GM21390 (cell line): ENCODE data around the gene DNAH12.
"Not testable (repeated sequence)": the region's sequence is repeated elsewhere in the genome, so short reads cannot be mapped to it uniquely, and the experiment has no call there.

Source experiments
- ATAC-seq: cut with Tn5 transposase; IDR thresholded peaks from one replicate; pipeline ENCODE4 v1.9.1; 2021; ENCODE audit not compliant: unreplicated experiment

DNAH12 gene

DNA sequence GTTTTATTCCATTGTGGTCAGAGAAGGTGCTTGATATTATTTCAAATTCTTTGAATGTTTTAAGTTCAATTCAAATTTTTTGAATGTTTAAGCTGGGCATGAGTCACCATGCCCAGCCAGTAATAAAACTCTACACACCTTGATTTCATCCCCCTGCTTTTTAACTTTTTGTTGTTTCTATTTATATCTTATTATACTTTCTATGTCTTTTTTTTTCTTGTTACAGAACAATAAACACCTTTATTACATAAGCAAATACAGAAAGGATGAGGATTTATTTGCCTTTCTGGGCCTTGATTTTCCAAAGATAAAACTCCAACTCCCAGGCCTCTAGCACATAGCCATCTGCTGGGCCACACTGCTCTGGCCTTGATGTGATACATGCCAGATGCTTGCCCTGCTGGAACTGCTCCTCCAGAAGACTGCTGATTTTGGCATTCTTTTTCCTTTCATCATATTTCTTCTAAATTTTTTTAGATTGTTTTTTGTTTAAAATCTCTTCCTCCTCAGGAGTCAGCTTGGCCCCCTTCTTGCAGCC is 14.0 kb downstream of the DNAH12 start:
- no peak for ATAC-seq

DNA sequence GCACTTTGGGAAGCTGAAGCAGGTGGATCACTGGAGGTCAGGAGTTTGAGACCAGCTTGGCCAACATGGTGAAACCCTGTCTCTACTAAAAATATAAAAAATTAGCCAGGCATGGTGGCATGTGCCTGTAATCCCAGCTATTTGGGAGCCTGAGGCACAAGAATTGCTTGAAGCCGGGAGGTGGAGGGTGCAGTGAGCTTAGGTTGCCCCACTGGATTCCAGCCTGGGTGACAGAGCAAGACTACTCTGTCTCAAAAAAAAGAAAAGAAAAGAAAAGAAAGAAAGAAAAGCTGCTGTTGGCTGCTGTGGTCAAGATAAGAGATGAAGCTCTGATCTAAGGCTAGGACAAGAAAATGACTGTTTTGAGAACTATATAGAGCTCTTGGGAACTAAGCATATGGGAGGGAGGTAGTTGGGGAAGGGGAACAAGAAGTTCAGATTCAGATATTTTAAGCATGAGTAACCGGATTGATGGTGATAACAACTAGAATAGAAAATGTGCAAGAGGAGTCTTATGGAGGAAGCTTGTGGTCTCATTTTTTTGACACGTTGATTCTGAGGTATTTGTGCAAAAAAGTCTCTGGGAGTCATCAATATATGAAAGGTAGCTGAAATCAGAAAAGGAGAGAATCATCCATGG is 25.7 kb downstream of the DNAH12 start:
- no peak for ATAC-seq

GRCh38 chr3:57512166-57512565 is 32.0 kb downstream of the DNAH12 start:
- no peak for ATAC-seq

- ATAC-seq: no peak
Observed at GRCh38 chr3:57505901-57506300, 38.2 kb downstream of the DNAH12 start.

- ATAC-seq: no peak
Observed at GRCh38 chr3:57500506-57500905, 43.6 kb downstream of the DNAH12 start.

- ATAC-seq: no peak
Observed at GRCh38 chr3:57497904-57498303, 46.2 kb downstream of the DNAH12 start.

DNA sequence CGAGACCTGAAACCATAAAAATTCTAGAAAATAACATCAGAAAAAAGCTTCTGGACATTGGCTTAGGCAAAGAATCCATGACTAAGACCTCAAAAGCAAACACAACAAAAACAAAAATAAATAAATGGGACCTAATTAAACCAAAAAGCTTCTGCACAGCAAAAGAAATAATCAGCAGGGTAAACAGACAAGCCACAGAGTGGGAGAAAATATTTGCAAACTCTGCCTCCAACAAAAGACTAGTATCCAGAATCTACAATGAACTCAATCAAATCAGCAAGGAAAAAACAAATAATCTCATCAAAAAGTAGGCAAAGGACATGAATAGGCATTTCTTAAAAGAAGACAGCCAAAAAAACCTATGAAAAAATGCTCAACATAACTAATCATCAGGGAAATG is 59.6 kb downstream of the DNAH12 start:
- no peak for ATAC-seq

DNA sequence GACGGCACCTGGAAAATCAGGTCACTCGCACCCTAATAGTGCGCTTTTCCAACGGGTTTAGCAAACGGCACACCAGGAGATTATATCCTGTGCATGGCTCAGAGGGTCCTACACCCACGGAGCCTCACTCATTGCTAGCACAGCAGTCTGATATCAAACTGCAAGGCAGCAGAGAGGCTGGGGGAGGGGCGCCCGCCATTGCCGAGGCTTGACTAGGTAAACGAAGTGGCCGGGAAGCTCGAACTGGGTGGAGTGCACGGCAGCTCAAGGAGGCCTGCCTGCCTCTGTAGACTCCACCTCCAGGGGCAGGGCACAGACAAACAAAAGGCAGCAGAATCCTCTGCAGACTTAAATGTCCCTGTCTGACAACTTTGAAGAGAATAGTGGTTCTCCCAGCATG is 67.0 kb downstream of the DNAH12 start:
- not testable (repeated sequence) for ATAC-seq

DNA sequence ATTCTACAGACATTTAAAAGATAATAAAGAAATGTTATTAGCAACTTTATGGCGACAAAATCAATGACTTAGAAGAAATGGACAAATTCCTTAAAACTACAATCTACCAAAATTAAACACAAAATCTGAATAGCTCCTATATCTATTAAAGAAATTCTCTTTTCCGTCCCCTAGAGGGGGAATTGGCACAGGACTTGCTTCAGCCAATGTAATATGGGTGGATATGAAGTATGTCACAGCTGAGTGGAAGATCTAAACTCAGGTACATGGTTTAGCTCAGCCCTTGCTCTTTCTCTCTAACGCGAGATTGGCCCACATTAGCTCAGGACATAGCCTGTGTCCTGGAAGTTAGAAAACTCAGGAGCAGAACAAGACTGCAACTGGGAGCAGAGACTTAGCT is 79.3 kb downstream of the DNAH12 start:
- ATAC-seq: no peak

DNA sequence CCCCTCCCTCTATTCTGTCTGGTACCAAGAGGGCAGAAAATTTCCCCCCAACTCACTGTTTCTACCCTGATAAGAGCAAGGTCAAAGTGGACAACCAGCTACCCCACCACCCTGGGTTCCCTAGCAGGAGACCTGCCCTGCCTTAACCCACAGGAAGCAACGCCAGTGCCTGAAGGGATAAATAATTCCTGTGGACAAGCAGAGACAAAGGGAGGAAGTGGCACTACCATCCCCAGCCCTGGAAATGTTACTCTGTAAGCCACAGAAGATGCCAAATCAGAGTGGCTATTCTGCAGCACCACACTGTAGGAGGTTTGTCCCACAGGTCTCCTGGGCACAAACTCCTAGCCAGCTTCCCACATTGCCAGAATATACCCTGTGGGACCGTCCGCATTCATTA is 80.1 kb downstream of the DNAH12 start:
- no peak for ATAC-seq

GRCh38 chr3:57451150-57451846 is 92.8 kb downstream of the DNAH12 start:
- ATAC-seq: no peak

DNA sequence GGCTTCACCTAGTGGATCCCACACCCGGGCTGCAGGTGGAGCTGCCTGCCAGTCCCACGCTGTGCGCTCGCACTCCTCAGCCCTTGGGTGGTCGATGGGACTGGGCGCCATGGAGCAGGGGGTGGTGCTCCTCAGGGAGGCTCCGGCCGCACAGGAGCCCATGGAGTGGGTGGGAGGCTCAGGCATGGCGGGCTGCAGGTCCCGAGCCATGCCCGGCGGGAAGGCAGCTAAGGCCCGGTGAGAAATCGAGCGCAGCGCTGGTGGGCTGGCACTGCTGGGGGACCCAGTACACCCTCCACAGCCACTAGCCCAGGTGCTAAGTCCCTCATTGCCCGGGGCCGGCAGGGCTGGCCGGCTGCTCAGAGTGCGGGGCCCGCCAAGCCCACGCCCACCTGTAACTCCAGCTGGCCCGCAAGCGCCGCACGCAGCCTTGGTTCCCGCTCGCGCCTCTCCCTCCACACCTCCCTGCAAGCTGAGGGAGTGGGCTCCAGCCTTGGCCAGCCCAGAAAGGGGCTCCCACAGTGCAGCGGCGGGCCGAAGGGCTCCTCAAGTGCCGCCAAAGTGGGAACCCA is 94.8 kb downstream of the DNAH12 start:
- not testable (repeated sequence) for ATAC-seq

GRCh38 chr3:57448489-57448888 is 95.7 kb downstream of the DNAH12 start:
- not testable (repeated sequence) for ATAC-seq

- no peak for ATAC-seq
Observed at GRCh38 chr3:57446318-57446841, 97.8 kb downstream of the DNAH12 start.

DNA sequence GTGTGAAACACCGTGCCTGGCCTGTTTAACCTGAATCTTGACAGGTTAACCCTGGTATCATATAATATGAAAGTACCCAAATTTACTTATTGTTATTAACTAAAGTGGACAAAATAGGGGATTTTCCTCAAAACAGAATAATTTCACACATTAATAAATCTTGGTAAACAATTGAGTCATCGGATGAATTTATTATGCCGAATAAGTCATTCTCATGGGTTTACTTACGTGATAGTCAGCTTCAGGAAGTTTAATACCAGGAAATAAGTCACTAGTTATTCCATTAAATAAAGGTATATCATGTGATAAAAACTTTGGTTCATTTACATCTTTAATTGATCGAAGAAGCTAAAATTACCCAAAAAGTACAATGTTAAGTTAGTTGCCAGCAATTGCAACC is 99.7 kb downstream of the DNAH12 start:
- ATAC-seq: no peak

DNA sequence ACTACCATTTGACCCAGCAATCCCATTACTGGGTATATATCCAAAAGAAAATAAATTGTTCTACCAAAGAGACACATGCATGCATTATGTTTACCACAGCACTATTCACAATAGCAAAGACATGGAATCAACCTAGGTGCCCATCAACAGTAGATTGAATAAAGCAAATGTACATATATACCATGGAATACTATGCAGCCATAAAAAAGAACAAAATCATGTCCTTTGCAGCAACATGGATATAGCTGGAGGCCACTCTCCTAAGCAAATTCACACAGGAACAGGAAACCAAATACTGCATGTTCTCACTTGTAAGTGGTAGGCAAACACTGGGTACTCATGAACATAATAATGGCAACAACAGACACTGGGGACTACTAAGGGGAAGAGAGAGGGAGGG is 104.0 kb downstream of the DNAH12 start:
- not testable (repeated sequence) for ATAC-seq

- ATAC-seq: not testable (repeated sequence)
Observed at GRCh38 chr3:57438460-57438859, 105.7 kb downstream of the DNAH12 start.

DNA sequence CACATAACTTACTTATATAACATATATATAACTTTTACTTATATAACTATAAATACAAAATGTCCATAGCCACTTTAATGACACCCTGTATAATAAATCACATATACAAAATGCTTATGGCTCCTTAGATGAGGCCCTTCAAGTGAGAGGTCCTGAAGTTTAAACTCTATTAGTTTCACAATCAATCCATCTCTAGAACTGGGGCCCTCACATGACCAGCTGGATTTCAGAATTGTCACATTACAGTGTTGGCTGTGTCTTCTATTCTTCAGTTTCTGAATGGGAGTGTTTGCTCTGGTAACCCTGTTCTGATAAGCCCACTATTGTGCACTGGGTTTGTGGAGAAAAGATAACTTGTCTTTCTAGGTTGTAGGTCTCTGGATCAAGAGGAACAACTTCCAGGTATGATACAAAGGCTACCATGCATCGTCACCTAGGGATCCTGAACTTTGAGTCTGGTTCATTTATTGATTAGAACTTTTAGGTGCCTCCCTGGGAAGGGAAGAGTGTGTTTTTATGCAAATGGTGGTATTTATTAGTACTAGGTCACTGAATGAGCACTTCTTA is 107.9 kb downstream of the DNAH12 start:
- no peak for ATAC-seq

- ATAC-seq: no peak
Observed at GRCh38 chr3:57434041-57434440, 110.1 kb downstream of the DNAH12 start.

- ATAC-seq: no peak
Observed at GRCh38 chr3:57423335-57423734, 120.8 kb downstream of the DNAH12 start.

DNA sequence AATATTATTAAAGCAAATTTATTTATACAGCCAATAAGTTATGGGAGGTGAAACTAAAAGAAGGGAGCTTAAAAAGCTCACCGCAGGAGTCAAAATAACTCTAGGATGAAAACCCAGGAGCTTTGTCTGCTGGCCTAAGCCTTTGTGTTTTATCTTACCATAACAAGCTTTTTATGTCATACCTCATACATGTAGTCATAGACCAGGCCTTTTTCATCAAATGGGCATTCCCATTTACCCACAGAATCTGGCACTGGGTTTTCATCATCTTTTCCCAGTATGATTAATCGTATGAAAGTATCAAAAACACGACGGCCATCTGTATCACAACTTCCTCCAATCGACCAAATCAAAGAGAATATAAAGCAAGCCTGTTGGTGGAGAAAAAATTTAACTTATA is 122.8 kb downstream of the DNAH12 start:
- ATAC-seq: no peak

- no peak for ATAC-seq
Observed at GRCh38 chr3:57420001-57420400, 124.1 kb downstream of the DNAH12 start.
